GM23248 (cell line): ENCODE results near the gene CROCC2.

Experiments
- EZH2 ChIP-seq: fragments of 200-600 bp; sonication (generic); IDR thresholded peaks from 2 replicates; pipeline ENCODE4 v1.6.1; 2018; ENCODE audit warnings: antibody characterized with exemption, mild to moderate bottlenecking; ENCODE audit not compliant: insufficient read depth, poor library complexity, severe bottlenecking
- EZH2phosphoT487 ChIP-seq: fragments of 200-600 bp; sonication (generic); IDR thresholded peaks from 2 replicates; pipeline ENCODE4 v1.6.1; 2018; ENCODE audit warnings: antibody characterized with exemption, moderate library complexity, mild to moderate bottlenecking, low read depth; ENCODE audit not compliant: insufficient read depth

DNA sequence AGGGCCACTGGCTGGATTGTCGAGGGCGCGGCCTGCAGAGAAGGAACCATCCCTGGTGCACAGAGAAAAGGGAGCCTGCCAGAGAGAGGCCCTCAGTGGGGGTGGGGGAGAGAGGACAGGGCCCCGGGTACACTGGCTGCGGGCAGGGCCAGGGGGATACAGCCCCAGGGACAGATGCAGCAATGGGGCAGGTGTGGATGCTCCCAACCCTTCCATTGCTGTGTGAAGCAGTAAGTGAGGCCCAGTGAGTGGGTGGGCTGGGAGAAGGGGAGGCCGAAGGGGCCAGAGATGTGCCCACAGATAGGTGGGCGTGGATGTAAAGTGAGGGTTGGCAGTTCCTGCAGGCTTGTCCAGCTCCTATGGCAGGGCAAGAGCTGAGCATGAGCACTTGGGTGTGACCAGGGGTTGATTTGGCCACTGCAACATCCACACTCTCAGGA, 30.1 kb upstream of the CROCC2 start:
- TF ChIP-seq EZH2, result no peak
- TF ChIP-seq EZH2phosphoT487, result no peak
